Hepatocyte (in vitro differentiated cells): ENCODE data around the gene STMN3.

Experiments used
- EZH2 ChIP-seq: fragments of 200-600 bp; sonication (generic); IDR thresholded peaks from 2 replicates; pipeline ENCODE4 v1.6.1; 2016; ENCODE audit warnings: antibody characterized with exemption, mild to moderate bottlenecking, borderline replicate concordance
- EZH2phosphoT487 ChIP-seq: fragments of 200-600 bp; sonication (generic); IDR thresholded peaks from one replicate; pipeline ENCODE4 v1.6.1; 2018; ENCODE audit warnings: antibody characterized with exemption, mild to moderate bottlenecking, low read depth, moderate library complexity; ENCODE audit not compliant: unreplicated experiment, severe bottlenecking
- TF ChIP-seq, protein P1 (sequence below): fragments of 200-600 bp; sonication (generic); IDR thresholded peaks from 2 replicates; pipeline ENCODE4 v1.5.1; 2016; ENCODE audit warnings: antibody characterized with exemption, mild to moderate bottlenecking; ENCODE audit not compliant: poor library complexity

DNA sequence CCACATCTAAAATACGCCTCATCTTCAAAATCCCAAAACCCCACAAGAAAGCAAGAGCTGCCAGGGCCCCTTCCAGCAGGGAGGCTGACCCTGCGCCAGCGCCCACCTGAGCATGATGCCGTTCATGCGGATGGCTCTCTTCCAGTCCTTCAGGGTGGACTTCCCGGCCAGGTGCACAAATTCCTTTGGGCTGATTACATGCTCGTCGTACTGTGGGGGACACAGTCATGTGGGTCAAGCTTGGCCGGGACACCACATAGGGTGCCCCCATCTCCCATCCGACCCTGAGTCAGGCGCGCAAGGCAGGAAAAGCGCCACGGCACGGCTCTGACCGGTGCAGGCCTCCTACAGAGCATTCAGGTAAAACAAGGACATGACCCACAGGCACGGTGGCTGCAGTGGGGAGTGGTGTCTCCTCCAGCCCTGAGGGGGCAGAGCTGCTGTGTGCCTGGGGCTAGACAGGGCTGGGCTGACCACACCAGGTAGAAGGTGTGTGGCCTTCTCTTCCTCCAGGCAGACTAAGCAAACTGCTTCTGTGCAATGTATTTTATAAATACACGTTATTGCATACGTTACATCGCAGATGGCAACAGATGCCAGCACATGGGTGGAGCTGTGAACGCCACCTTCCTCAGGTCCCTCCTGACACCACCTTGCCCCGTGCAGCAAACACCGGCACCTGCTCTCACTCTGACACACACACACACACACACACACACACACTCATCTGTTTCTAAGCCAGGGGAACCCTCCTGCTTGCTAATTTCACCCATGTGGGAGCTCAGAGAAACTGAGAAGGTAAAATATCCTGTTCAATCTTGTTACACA lies 55.4 kb downstream of the STMN3 start:
- TF ChIP-seq EZH2phosphoT487 = no peak
- TF ChIP-seq, protein P1, sequence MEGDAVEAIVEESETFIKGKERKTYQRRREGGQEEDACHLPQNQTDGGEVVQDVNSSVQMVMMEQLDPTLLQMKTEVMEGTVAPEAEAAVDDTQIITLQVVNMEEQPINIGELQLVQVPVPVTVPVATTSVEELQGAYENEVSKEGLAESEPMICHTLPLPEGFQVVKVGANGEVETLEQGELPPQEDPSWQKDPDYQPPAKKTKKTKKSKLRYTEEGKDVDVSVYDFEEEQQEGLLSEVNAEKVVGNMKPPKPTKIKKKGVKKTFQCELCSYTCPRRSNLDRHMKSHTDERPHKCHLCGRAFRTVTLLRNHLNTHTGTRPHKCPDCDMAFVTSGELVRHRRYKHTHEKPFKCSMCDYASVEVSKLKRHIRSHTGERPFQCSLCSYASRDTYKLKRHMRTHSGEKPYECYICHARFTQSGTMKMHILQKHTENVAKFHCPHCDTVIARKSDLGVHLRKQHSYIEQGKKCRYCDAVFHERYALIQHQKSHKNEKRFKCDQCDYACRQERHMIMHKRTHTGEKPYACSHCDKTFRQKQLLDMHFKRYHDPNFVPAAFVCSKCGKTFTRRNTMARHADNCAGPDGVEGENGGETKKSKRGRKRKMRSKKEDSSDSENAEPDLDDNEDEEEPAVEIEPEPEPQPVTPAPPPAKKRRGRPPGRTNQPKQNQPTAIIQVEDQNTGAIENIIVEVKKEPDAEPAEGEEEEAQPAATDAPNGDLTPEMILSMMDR = no peak
- no peak for TF ChIP-seq EZH2
